ENCODE measurements around the gene PRKN. TPM values are rescaled to one million over a fixed set of nuclear protein-coding genes. Genes with fewer than 3 reads are reported as not detected.
"Not testable (repeated sequence)": the region's sequence is repeated elsewhere in the genome, so short reads cannot be mapped to it uniquely, and the experiment has no call there.

The PRKN gene
- total RNA-seq, 1 experiment from 2014 or later, result 0.34 TPM

DNA sequence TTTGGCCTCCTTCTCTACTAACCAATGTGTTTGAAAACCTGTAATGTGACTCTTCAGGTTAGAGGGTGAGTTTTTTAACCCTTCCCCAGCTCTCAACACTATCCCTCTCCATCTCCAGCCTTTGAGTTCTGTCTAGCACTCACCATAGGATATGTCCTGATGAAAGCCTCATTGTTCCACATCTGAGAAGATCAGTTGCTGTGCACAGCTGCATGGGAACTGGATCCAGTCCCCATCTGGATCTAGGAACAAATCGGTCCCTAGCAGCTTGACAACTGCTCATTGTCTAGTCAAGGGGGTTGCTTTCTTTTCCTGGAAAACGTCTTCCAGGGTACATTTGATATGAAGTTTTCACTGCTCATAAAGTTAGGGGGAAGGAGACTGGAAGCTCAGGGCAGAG is 1408.3 kb downstream of the PRKN start:
- no peaks in the 10 kb centered on the region for H3K27me3 Mint-ChIP-seq (ENCODE audit: insufficient read depth, unreplicated experiment)
- CTCF ChIA-PET, result no interaction called here

DNA sequence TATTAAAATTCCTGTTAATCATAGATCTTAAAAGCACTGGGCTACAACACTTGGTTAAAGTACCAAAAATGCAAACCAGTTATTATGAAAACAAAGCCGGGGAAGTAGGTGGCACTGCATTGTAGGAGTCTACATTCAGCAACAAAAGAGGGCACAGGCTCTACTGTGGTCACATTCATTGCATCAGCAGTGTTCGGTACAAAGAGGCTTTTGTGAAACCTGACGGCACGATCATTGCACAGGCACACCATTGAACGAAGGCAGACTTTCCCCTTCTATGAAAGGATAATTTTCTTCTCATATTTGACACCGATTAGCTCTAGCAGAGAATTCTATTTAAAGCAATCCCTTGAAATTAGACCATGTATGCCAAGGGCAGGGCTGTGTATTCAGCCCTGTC is 1409.1 kb downstream of the PRKN start:
- Mint-ChIP-seq H3K4me3 (ENCODE audit: unreplicated experiment) (no peak overlapping the region), H3K36me3 (ENCODE audit: insufficient read depth, unreplicated experiment) (no peaks in the 10 kb centered on the region), H3K4me1 (ENCODE audit: low read depth, unreplicated experiment) (no peaks in the 10 kb centered on the region), H3K27ac (ENCODE audit: unreplicated experiment) (no peak overlapping the region), H3K27me3 (ENCODE audit: insufficient read depth, unreplicated experiment) (no peaks in the 10 kb centered on the region), H3K9me3 (ENCODE audit: unreplicated experiment) (peaks cover 19% of the 10 kb centered on the region)
- no peaks in the 10 kb centered on the region for H3K4me1 ChIP-seq
- no peak for DNase-seq
- H3K27me3 ChIP-seq (replicated peaks; ENCODE audit: control insufficient read depth, insufficient read depth, low read length), result no peaks in the 10 kb centered on the region
- TF ChIP-seq, protein P1, sequence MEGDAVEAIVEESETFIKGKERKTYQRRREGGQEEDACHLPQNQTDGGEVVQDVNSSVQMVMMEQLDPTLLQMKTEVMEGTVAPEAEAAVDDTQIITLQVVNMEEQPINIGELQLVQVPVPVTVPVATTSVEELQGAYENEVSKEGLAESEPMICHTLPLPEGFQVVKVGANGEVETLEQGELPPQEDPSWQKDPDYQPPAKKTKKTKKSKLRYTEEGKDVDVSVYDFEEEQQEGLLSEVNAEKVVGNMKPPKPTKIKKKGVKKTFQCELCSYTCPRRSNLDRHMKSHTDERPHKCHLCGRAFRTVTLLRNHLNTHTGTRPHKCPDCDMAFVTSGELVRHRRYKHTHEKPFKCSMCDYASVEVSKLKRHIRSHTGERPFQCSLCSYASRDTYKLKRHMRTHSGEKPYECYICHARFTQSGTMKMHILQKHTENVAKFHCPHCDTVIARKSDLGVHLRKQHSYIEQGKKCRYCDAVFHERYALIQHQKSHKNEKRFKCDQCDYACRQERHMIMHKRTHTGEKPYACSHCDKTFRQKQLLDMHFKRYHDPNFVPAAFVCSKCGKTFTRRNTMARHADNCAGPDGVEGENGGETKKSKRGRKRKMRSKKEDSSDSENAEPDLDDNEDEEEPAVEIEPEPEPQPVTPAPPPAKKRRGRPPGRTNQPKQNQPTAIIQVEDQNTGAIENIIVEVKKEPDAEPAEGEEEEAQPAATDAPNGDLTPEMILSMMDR (IDR thresholded peaks at IDR 0.05; ENCODE audit: insufficient read depth in 1 of 2, low read depth in 1 of 2, low read length in 1 of 2, severe bottlenecking in 1 of 2, unreplicated experiment in 1 of 2), result no peak
- no peak overlapping the region for H3K4me3 ChIP-seq (ENCODE audit: low read depth, low read length)
- BruUV-seq (replicated peaks), result no TSS peak
- CTCF ChIA-PET, result no interaction called here
- intact Hi-C loops (cut with micrococcal nuclease; ENCODE audit: unreplicated experiment), result no loop called here
- H3K9me3 ChIP-seq, result peaks cover 2% of the 10 kb centered on the region; the same call in 1 of the 2 replicates
- POLR2A ChIA-PET, result no interaction called here
- H3K36me3 ChIP-seq (ENCODE audit: control insufficient read depth, insufficient read depth, low read length), result no peaks in the 10 kb centered on the region

More for the DNA sequence above, 1408.3 kb downstream of the PRKN start:
- H3K4me3 Mint-ChIP-seq (ENCODE audit: unreplicated experiment), result no peak overlapping the region
- BruUV-seq (replicated peaks), result no TSS peak
- no peaks in the 10 kb centered on the region for H3K36me3 Mint-ChIP-seq (ENCODE audit: insufficient read depth, unreplicated experiment)
- no peaks in the 10 kb centered on the region for H3K36me3 ChIP-seq (ENCODE audit: control insufficient read depth, insufficient read depth, low read length)
- peaks cover 21% of the 10 kb centered on the region for H3K9me3 Mint-ChIP-seq (ENCODE audit: unreplicated experiment)
- H3K27ac Mint-ChIP-seq (ENCODE audit: unreplicated experiment), result no peak overlapping the region
- no peaks in the 10 kb centered on the region for H3K4me1 Mint-ChIP-seq (ENCODE audit: low read depth, unreplicated experiment)
- H3K9me3 ChIP-seq, result peaks cover 3% of the 10 kb centered on the region; the same call in 1 of the 2 replicates
- H3K27me3 ChIP-seq (replicated peaks; ENCODE audit: control insufficient read depth, insufficient read depth, low read length), result no peaks in the 10 kb centered on the region
- H3K4me1 ChIP-seq, result no peaks in the 10 kb centered on the region
- POLR2A ChIA-PET, result no interaction called here
- no peak overlapping the region for H3K4me3 ChIP-seq (ENCODE audit: low read depth, low read length)
- no peak for DNase-seq
- TF ChIP-seq, protein P1 (IDR thresholded peaks at IDR 0.05; ENCODE audit: insufficient read depth in 1 of 2, low read depth in 1 of 2, low read length in 1 of 2, severe bottlenecking in 1 of 2, unreplicated experiment in 1 of 2), result no peak
- intact Hi-C loops (cut with micrococcal nuclease; ENCODE audit: unreplicated experiment), result no loop called here

DNA sequence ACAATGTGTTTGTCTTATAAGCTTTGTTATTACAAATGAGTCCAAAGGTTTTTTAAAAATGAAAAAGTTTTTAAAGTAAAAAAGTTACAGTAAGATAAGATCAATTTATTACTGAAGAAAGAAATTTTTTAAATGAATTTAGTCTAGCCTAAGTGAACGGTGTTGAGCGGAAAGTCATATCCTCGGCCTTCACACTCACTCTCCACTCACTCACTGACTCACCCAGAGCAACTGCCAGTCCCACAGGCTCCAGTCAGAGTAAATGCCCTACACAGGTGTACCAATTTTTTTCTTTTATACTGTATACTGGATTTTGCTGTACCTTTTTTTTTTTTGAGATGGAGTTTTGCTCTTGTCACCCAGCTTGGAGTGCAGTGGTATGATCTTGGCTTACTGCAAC is 1411.0 kb downstream of the PRKN start:
- Mint-ChIP-seq H3K4me1 (ENCODE audit: low read depth, unreplicated experiment) (no peaks in the 10 kb centered on the region), H3K9me3 (ENCODE audit: unreplicated experiment) (peaks cover 13% of the 10 kb centered on the region), H3K27ac (ENCODE audit: unreplicated experiment) (no peak overlapping the region), H3K27me3 (ENCODE audit: insufficient read depth, unreplicated experiment) (no peaks in the 10 kb centered on the region), H3K4me3 (ENCODE audit: unreplicated experiment) (no peak overlapping the region), H3K36me3 (ENCODE audit: insufficient read depth, unreplicated experiment) (no peaks in the 10 kb centered on the region)
- no peaks in the 10 kb centered on the region for H3K9me3 ChIP-seq
- no peak overlapping the region for H3K4me3 ChIP-seq (ENCODE audit: low read depth, low read length)
- TF ChIP-seq, protein P1 (IDR thresholded peaks at IDR 0.05; ENCODE audit: insufficient read depth in 1 of 2, low read depth in 1 of 2, low read length in 1 of 2, severe bottlenecking in 1 of 2, unreplicated experiment in 1 of 2), result no peak
- no peak for DNase-seq
- no peaks in the 10 kb centered on the region for H3K4me1 ChIP-seq
- POLR2A ChIA-PET, result no interaction called here
- BruUV-seq (replicated peaks), result no TSS peak
- CTCF ChIA-PET, result no interaction called here
- intact Hi-C loops (cut with micrococcal nuclease; ENCODE audit: unreplicated experiment), result no loop called here
- H3K36me3 ChIP-seq (ENCODE audit: control insufficient read depth, insufficient read depth, low read length), result no peaks in the 10 kb centered on the region
- no peaks in the 10 kb centered on the region for H3K27me3 ChIP-seq (replicated peaks; ENCODE audit: control insufficient read depth, insufficient read depth, low read length)

DNA sequence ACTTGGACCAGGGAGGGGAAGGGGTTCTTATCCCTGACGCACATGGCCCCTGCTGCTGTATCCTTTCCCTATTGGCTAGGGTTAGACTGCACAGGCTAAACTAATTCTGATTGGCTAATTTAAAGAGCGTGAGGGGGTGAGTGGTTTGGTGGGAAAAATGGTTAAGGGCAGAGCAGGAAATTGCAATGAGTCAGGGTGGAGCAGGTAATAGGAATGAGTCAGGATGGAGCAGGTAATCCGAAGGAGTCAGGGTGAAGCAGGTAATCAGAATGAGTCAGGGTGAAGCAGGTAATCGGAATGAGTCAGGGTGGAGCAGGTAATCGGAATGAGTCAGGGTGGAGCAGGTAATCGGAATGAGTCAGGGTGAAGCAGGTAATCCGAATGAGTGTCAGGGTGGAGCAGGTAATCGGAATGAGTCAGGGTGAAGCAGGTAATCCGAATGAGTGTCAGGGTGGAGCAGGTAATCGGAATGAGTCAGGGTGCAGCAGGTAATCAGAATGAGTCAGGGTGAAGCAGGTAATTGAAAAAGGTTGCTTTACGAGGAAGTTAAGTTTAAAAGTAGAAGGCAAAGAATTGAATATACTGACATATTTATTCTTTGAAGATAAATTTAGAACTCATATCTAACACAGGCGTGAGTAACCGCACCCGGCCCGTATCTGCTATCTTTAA is 1412.2 kb downstream of the PRKN start:
- H3K36me3 Mint-ChIP-seq (ENCODE audit: insufficient read depth, unreplicated experiment); intact Hi-C loops (cut with micrococcal nuclease; ENCODE audit: unreplicated experiment); H3K27me3 ChIP-seq (replicated peaks; ENCODE audit: control insufficient read depth, insufficient read depth, low read length); BruUV-seq (replicated peaks); H3K4me1 Mint-ChIP-seq (ENCODE audit: low read depth, unreplicated experiment); H3K4me3 Mint-ChIP-seq (ENCODE audit: unreplicated experiment); POLR2A ChIA-PET; H3K36me3 ChIP-seq (ENCODE audit: control insufficient read depth, insufficient read depth, low read length); H3K4me1 ChIP-seq; H3K4me3 ChIP-seq (ENCODE audit: low read depth, low read length); H3K27me3 Mint-ChIP-seq (ENCODE audit: insufficient read depth, unreplicated experiment); H3K9me3 ChIP-seq; DNase-seq; CTCF ChIA-PET; H3K27ac Mint-ChIP-seq (ENCODE audit: unreplicated experiment): not testable (repeated sequence)
- H3K9me3 Mint-ChIP-seq (ENCODE audit: unreplicated experiment), result peaks cover 20% of the 10 kb centered on the region

DNA sequence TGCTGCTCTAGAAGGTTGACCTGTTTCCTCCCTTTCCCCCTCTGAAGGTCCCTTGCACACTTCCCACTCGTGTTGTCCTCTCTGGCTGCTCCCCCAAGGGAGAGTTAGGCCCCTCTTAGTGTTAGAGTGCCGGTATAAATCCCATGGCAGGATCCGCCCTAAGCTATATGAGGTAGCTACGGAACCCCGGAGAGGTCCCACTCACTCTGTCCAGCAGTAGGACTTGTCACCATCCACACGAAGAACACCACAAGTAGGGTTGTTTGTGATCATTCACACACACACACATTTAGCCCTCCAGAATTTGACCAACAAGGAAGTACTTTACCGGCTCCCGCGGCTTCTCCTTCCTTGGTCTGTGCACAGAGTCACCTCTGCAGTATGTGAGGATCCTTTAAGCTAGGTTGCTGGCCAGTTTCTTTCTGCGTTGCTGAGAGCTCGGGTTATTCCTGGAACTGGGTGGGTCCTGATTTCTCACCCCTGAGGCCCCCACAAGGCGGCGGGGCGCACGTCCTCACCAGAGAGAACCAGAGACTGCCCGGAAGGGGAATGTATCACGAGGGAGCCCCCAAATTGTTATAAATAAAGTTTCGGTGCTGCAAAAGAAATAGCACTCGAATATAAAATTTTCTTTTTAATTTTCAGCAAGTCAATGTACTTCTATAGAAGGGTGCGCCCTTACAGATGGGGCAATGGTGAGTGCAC is 1412.9 kb downstream of the PRKN start:
- H3K36me3 ChIP-seq (ENCODE audit: control insufficient read depth, insufficient read depth, low read length); H3K4me3 ChIP-seq (ENCODE audit: low read depth, low read length); H3K27ac Mint-ChIP-seq (ENCODE audit: unreplicated experiment); H3K27me3 ChIP-seq (replicated peaks; ENCODE audit: control insufficient read depth, insufficient read depth, low read length); DNase-seq; CTCF ChIA-PET; POLR2A ChIA-PET; H3K9me3 ChIP-seq; BruUV-seq (replicated peaks); H3K4me3 Mint-ChIP-seq (ENCODE audit: unreplicated experiment); H3K4me1 ChIP-seq; H3K27me3 Mint-ChIP-seq (ENCODE audit: insufficient read depth, unreplicated experiment); H3K36me3 Mint-ChIP-seq (ENCODE audit: insufficient read depth, unreplicated experiment); H3K4me1 Mint-ChIP-seq (ENCODE audit: low read depth, unreplicated experiment): not testable (repeated sequence)
- peaks cover 20% of the 10 kb centered on the region for H3K9me3 Mint-ChIP-seq (ENCODE audit: unreplicated experiment)
- intact Hi-C loops (cut with micrococcal nuclease; ENCODE audit: unreplicated experiment), result loop anchor here (5.0 kb wide), 1 partner anchor 53 kb away; no protein-coding TSS in a partner anchor
